IMR-90 (cell line): Measurements from ENCODE around the gene RPAP2. TPM values are rescaled to one million over a fixed set of nuclear protein-coding genes. Genes with fewer than 3 reads are reported as not detected.

Source experiments
- ATAC-seq: fragments of 200-7000 bp; cut with Tn5 transposase; 2 replicates; pipeline ENCODE4 v1.9.1; 2020; ENCODE audit warnings: low read depth, mild to moderate bottlenecking, moderate library complexity
- BruUV-seq: library from RNA; stranded (reverse); fragments of 400-500 nt; replicated peaks from 2 replicates; lab custom pipeline; 2021; lab: Mats Ljungman, UMichigan
- CTCF ChIA-PET: fragments of 300-600 bp; formaldehyde crosslinking; extraction: SDS; loops from one replicate; lab custom pipeline; 2021; ENCODE audit warnings: antibody characterized with exemption; lab: Yijun Ruan, JAX
- POLR2A ChIA-PET: fragments of 300-600 bp; sonication (Branson Sonifier 250); formaldehyde crosslinking; loops from one replicate; lab custom pipeline; 2022; ENCODE audit warnings: antibody characterized with exemption; ENCODE audit not compliant: unreplicated experiment; lab: Charles Lee
- DNase-seq: peaks from one replicate; pipeline ENCODE4 v3.0.0; 2013
- H2AFZ ChIP-seq: replicated peaks from 2 replicates; pipeline ENCODE3; 2013; ENCODE audit warnings: low read length, mild to moderate bottlenecking; ENCODE audit not compliant: poor library complexity
- H2AK5ac ChIP-seq: 2 replicates; pipeline ENCODE4 v1.6.1; 2013; ENCODE audit warnings: low read depth, low read length, inconsistent platforms
- H2AK9ac ChIP-seq: replicated peaks from 2 replicates; pipeline ENCODE3; 2013; ENCODE audit warnings: mild to moderate bottlenecking, low read depth, low read length, moderate library complexity; ENCODE audit not compliant: poor library complexity
- H2BK120ac ChIP-seq: 2 replicates; pipeline ENCODE4 v1.6.1; 2013; ENCODE audit warnings: low read depth, low read length, inconsistent platforms
- H2BK15ac ChIP-seq: 3 replicates; pipeline ENCODE4 v1.6.1; 2013; ENCODE audit warnings: low read depth, low read length, inconsistent platforms
- H2BK20ac ChIP-seq: 2 replicates; pipeline ENCODE4 v1.6.1; 2013; ENCODE audit warnings: low read depth, mild to moderate bottlenecking, inconsistent platforms, low read length, moderate library complexity
- H2BK5ac ChIP-seq: 2 replicates; pipeline ENCODE4 v1.6.1; 2013; ENCODE audit warnings: mild to moderate bottlenecking, low read depth, low read length, inconsistent platforms; ENCODE audit not compliant: poor library complexity, severe bottlenecking
- H3K14ac ChIP-seq: replicated peaks from 2 replicates; pipeline ENCODE4 v1.6.1; 2013; ENCODE audit warnings: low read depth, low read length, inconsistent platforms
- H3K18ac ChIP-seq: 2 replicates; pipeline ENCODE4 v1.6.1; 2013; ENCODE audit warnings: low read depth, low read length, control low read depth
- H3K23ac ChIP-seq: 2 replicates; pipeline ENCODE4 v1.6.1; 2013; ENCODE audit warnings: low read depth, low read length, inconsistent platforms
- H3K27ac ChIP-seq: 2 replicates; pipeline ENCODE4 v1.5.1; 2013; ENCODE audit warnings: mild to moderate bottlenecking, control low read depth, low read length; ENCODE audit not compliant: insufficient read depth
- H3K27me3 ChIP-seq: 2 replicates; pipeline ENCODE4 v1.6.1; 2013; ENCODE audit warnings: low read length; ENCODE audit not compliant: control insufficient read depth, insufficient read depth
- H3K36me3 ChIP-seq: 2 replicates; pipeline ENCODE4 v1.6.1; 2013; ENCODE audit warnings: low read length, mixed read lengths; ENCODE audit not compliant: control insufficient read depth, insufficient read depth
- H3K4ac ChIP-seq: 2 replicates; pipeline ENCODE4 v1.6.1; 2013; ENCODE audit warnings: low read depth, low read length, inconsistent platforms
- H3K4me1 ChIP-seq: 2 replicates; pipeline ENCODE4 v1.6.1; 2013; ENCODE audit warnings: low read length, mixed read lengths; ENCODE audit not compliant: control insufficient read depth, insufficient read depth
- H3K4me2 ChIP-seq: 2 replicates; pipeline ENCODE4 v1.6.1; 2013; ENCODE audit warnings: low read depth, mild to moderate bottlenecking, control low read depth, low read length, moderate library complexity
- H3K4me3 ChIP-seq: 2 replicates; pipeline ENCODE4 v1.5.1; 2013; ENCODE audit warnings: low read depth, mild to moderate bottlenecking, control low read depth, low read length, moderate library complexity; ENCODE audit not compliant: insufficient read depth
- H3K56ac ChIP-seq: 2 replicates; pipeline ENCODE4 v1.6.1; 2013; ENCODE audit warnings: low read length, inconsistent platforms; ENCODE audit not compliant: insufficient read depth; ENCODE audit errors: extremely low read depth
- H3K79me1 ChIP-seq, 2 experiments: 2 replicates each; pipeline ENCODE4 v1.6.1; 2013; ENCODE audit warnings: low read length in 2 of 2, inconsistent platforms in 1 of 2, low read depth in 1 of 2
- H3K9ac ChIP-seq: 2 replicates; pipeline ENCODE4 v1.6.1; 2013; ENCODE audit warnings: low read depth, low read length, control low read depth
- H3K9me1 ChIP-seq: 2 replicates; pipeline ENCODE4 v1.6.1; 2013; ENCODE audit warnings: low read length, inconsistent platforms; ENCODE audit not compliant: insufficient read depth
- H3K9me3 ChIP-seq: 2 replicates; pipeline ENCODE4 v1.6.1; 2013; ENCODE audit warnings: low read length; ENCODE audit not compliant: control insufficient read depth, insufficient read depth
- H4K20me1 ChIP-seq: 2 replicates; pipeline ENCODE4 v1.6.1; 2013; ENCODE audit warnings: low read length, inconsistent platforms; ENCODE audit not compliant: insufficient read depth
- H4K5ac ChIP-seq: 2 replicates; pipeline ENCODE4 v1.6.1; 2013; ENCODE audit warnings: mild to moderate bottlenecking, low read depth, low read length, control low read depth
- H4K8ac ChIP-seq, 2 experiments: 2 replicates each; pipeline ENCODE4 v1.6.1; 2013; ENCODE audit warnings: low read depth in 2 of 2, low read length in 2 of 2, control low read depth in 1 of 2, inconsistent platforms in 1 of 2
- H4K91ac ChIP-seq: 2 replicates; pipeline ENCODE4 v1.6.1; 2013; ENCODE audit warnings: low read depth, low read length, inconsistent platforms; ENCODE audit not compliant: insufficient read depth
- MXI1 ChIP-seq: IDR thresholded peaks from 2 replicates; pipeline ENCODE4 v1.6.1; 2012; ENCODE audit warnings: low read depth, mild to moderate bottlenecking, low read length, moderate library complexity, borderline replicate concordance
- WGBS, 2 experiments: methylation state at CpG; one replicate each; pipeline versions ENCODE4 v1.1.5 to v1.1.7; 2013; ENCODE audit warnings: missing lambda C conversion rate in 2 of 2; ENCODE audit not compliant: insufficient read length in 1 of 2; ENCODE audit errors: extremely low coverage in 2 of 2; 5-methylcytosine and 5-hydroxymethylcytosine counted together
- dilution Hi-C: fragments of 300-500 bp; cut with HindIII; formaldehyde crosslinking; loops from one replicate; pipeline ENCODE4 v1.14.3; 2018; ENCODE audit warnings: low sequenced_read_pairs; ENCODE audit not compliant: unreplicated experiment
- in situ Hi-C: fragments of 300-500 bp; cut with MboI; formaldehyde crosslinking; loops from 3 replicates; pipeline ENCODE4 v1.14.3; 2019; ENCODE audit warnings: low sequenced_read_pairs, inconsistent platforms, mixed read lengths
- intact Hi-C: fragments of 100-400 bp; cut with micrococcal nuclease; formaldehyde crosslinking; loops from 2 replicates; pipeline ENCODE4 v1.10.0; 2022
- polyA plus RNA-seq, 3 experiments: library from polyadenylated mRNA; depleted of rRNA; stranded (reverse); fragments of >200 nt; gene quantifications; 2 replicates each; pipeline ENCODE4 v1.2.3, GENCODE V29; 2012; ENCODE audit warnings: low replicate concordance in 1 of 3
- total RNA-seq: library from RNA; depleted of rRNA; stranded (reverse); fragments of >200 nt; gene quantifications from 2 replicates; pipeline ENCODE4 v1.2.3, GENCODE V29; 2012

RPAP2 gene
- total and polyA plus RNA-seq, 2 of the 4 experiments (the other 2 are of a cell fraction) = 7.1 to 13.6 TPM

- no peak for TF ChIP-seq MXI1
- H4K8ac ChIP-seq = no peak overlapping the region
- no peak overlapping the region for H3K14ac ChIP-seq
- H2BK5ac ChIP-seq = no peak overlapping the region
- no peak overlapping the region for H3K9ac ChIP-seq
- no peaks in the 10 kb centered on the region for H3K79me1 ChIP-seq
- no peak overlapping the region for H3K4me3 ChIP-seq
- dilution Hi-C loops = no loop called here
- in situ Hi-C loops = no loop called here
- intact Hi-C loops = no loop called here
- no peak overlapping the region for H3K56ac ChIP-seq
- no peaks in the 10 kb centered on the region; the same call in 1 of the 2 replicates for H3K9me3 ChIP-seq
- DNase-seq = peak; percentile 55
- H4K91ac ChIP-seq = no peak overlapping the region
- no peak for ATAC-seq
- CTCF ChIA-PET = no interaction called here
- no peak overlapping the region for H3K4ac ChIP-seq
- WGBS, 2 experiments = no CpG with 5 or more reads among the region's 1 CpG
- no peak overlapping the region for H2AK9ac ChIP-seq
- H3K9me1 ChIP-seq = peaks cover 3% of the 10 kb centered on the region; the same call in 1 of the 2 replicates
- no peak overlapping the region for H2BK120ac ChIP-seq
- BruUV-seq = no TSS peak
- H4K5ac ChIP-seq = no peak overlapping the region
- H3K23ac ChIP-seq = no peak overlapping the region
- no peak overlapping the region for H2BK15ac ChIP-seq
- H4K20me1 ChIP-seq = no peaks in the 10 kb centered on the region
- no peak overlapping the region for H3K27ac ChIP-seq
- no peaks in the 10 kb centered on the region for H3K4me1 ChIP-seq
- no peak overlapping the region for H3K4me2 ChIP-seq
- H3K36me3 ChIP-seq = no peaks in the 10 kb centered on the region
- H2BK20ac ChIP-seq = no peak overlapping the region
- no peak overlapping the region for H3K18ac ChIP-seq
- no peak overlapping the region for H2AFZ ChIP-seq
- POLR2A ChIA-PET = no interaction called here
- 0 out of 2 replicates have a peak, but pooled peaks cover 2% of the 10 kb centered on the region for H3K27me3 ChIP-seq
- no peak overlapping the region for H2AK5ac ChIP-seq
These were observed 110.0 kb downstream of the RPAP2 start for GRCh38 chr1:92408825-92409224.
